Measurements from ENCODE around the gene EVI2B. TPM values are rescaled to one million over a fixed set of nuclear protein-coding genes. Genes with fewer than 3 reads are reported as not detected.

Gene EVI2B
- total RNA-seq, 1 donor from 2014 or later = 130 TPM

GRCh38 chr17:31296142-31296541 lies 17.7 kb downstream of the EVI2B start:
- no peaks in the 10 kb centered on the region for H3K4me1 ChIP-seq
- DNase-seq (no peak), ATAC-seq (no peak)
- intact Hi-C loops (cut with DNase I) = no loop called here
- H3K9me3 ChIP-seq = no peaks in the 10 kb centered on the region
- no peak overlapping the region for H3K27ac ChIP-seq
- H3K36me3 ChIP-seq = no peaks in the 10 kb centered on the region
- no peak overlapping the region for H3K4me3 ChIP-seq
- no peak for TF ChIP-seq CTCF (IDR thresholded peaks at IDR 0.05)
- no peaks in the 10 kb centered on the region for H3K27me3 ChIP-seq (ENCODE audit: low read depth)

GRCh38 chr17:31295489-31295871 lies 18.4 kb downstream of the EVI2B start:
- H3K9me3 ChIP-seq = no peaks in the 10 kb centered on the region
- intact Hi-C loops (cut with DNase I) = no loop called here
- no peak for DNase-seq

GRCh38 chr17:31294820-31295488 lies 18.9 kb downstream of the EVI2B start:
- DNase-seq (no peak), ATAC-seq (no peak)
- no peak for TF ChIP-seq CTCF (IDR thresholded peaks at IDR 0.05)
- H3K36me3 ChIP-seq = no peaks in the 10 kb centered on the region
- intact Hi-C loops (cut with DNase I) = no loop called here
- no peak overlapping the region for H3K4me3 ChIP-seq
- no peaks in the 10 kb centered on the region for H3K9me3 ChIP-seq
- H3K27ac ChIP-seq = no peak overlapping the region
- H3K27me3 ChIP-seq (ENCODE audit: low read depth) = no peaks in the 10 kb centered on the region
- no peaks in the 10 kb centered on the region for H3K4me1 ChIP-seq

More at GRCh38 chr17:31295489-31295871, 18.4 kb downstream of the EVI2B start:
- Histone ChIP-seq H3K27ac (no peak overlapping the region), H3K36me3 (no peaks in the 10 kb centered on the region), H3K27me3 (ENCODE audit: low read depth) (no peaks in the 10 kb centered on the region), H3K4me1 (no peaks in the 10 kb centered on the region), H3K4me3 (no peak overlapping the region)
- ATAC-seq = no peak
- TF ChIP-seq CTCF (IDR thresholded peaks at IDR 0.05) = no peak

- no peaks in the 10 kb centered on the region for H3K27me3 ChIP-seq (ENCODE audit: low read depth)
- no peak overlapping the region for H3K27ac ChIP-seq
- no peaks in the 10 kb centered on the region for H3K9me3 ChIP-seq
- intact Hi-C loops (cut with DNase I) = no loop called here
- H3K4me3 ChIP-seq = no peak overlapping the region
- H3K4me1 ChIP-seq = no peaks in the 10 kb centered on the region
- TF ChIP-seq CTCF (IDR thresholded peaks at IDR 0.05) = no peak
- no peak for ATAC-seq
- DNase-seq = no peak
- H3K36me3 ChIP-seq = no peaks in the 10 kb centered on the region
These were observed 19.6 kb downstream of the EVI2B start for GRCh38 chr17:31294231-31294630.

- no peak for TF ChIP-seq CTCF (IDR thresholded peaks at IDR 0.05)
- intact Hi-C loops (cut with DNase I) = no loop called here
- H3K27ac ChIP-seq = no peak overlapping the region
- H3K27me3 ChIP-seq (ENCODE audit: low read depth) = no peaks in the 10 kb centered on the region
- H3K4me3 ChIP-seq = no peak overlapping the region
- no peaks in the 10 kb centered on the region for H3K9me3 ChIP-seq
- no peaks in the 10 kb centered on the region for H3K36me3 ChIP-seq
- H3K4me1 ChIP-seq = no peaks in the 10 kb centered on the region
- DNase-seq = no peak
- no peak for ATAC-seq
These were observed 20.3 kb downstream of the EVI2B start for GRCh38 chr17:31293581-31293980.
